ENCODE measurements around the gene TRMT11. TPM values are rescaled to one million over a fixed set of nuclear protein-coding genes. Genes with fewer than 3 reads are reported as not detected.
A peak's percentile ranks its signal among the peaks of the same experiment; 100 is the strongest.

The TRMT11 gene
- total and polyA plus RNA-seq, 2 of the 13 experiments (the other 11 are each of a cell fraction or from before 2014, with no cell fraction given), result 42.2 to 81.9 TPM

GRCh38 chr6:125953502-125953875 is 32.9 kb upstream of the TRMT11 start (continued):
- TF ChIP-seq ZNF740 (CRISPR knock-in tag; IDR thresholded peaks at IDR 0.05) (no peak), KLF13 (CRISPR knock-in tag; IDR thresholded peaks at IDR 0.05) (0 out of 2 replicates have a peak, but pooled peaks have one; percentile 79), ZNF512 (CRISPR knock-in tag; IDR thresholded peaks at IDR 0.05) (no peak), ZSCAN22 (CRISPR knock-in tag; IDR thresholded peaks at IDR 0.05) (no peak), ZNF430 (CRISPR knock-in tag; IDR thresholded peaks at IDR 0.05) (no peak), ASH2L (IDR thresholded peaks at IDR 0.05; ENCODE audit: insufficient read length, low read depth, low read length) (no peak), ZNF546 (CRISPR knock-in tag; conservative IDR thresholded peaks at IDR 0.05) (0 out of 2 replicates have a peak, but pooled peaks have one; percentile 56), ZNF101 (CRISPR knock-in tag; IDR thresholded peaks at IDR 0.05; ENCODE audit: borderline replicate concordance, low read depth) (no peak), CEBPB (IDR thresholded peaks at IDR 0.05; ENCODE audit: borderline replicate concordance, low read depth, low read length) (no peak), ZNF10 (CRISPR knock-in tag; IDR thresholded peaks at IDR 0.05; ENCODE audit: borderline replicate concordance, low read depth) (no peak), ETS1 (CRISPR knock-in tag; IDR thresholded peaks at IDR 0.05) (no peak), POGK (CRISPR knock-in tag; conservative IDR thresholded peaks at IDR 0.05) (no peak), ADNP (CRISPR knock-in tag; IDR thresholded peaks at IDR 0.05) (no peak)
- TF ChIP-seq, protein P1, sequence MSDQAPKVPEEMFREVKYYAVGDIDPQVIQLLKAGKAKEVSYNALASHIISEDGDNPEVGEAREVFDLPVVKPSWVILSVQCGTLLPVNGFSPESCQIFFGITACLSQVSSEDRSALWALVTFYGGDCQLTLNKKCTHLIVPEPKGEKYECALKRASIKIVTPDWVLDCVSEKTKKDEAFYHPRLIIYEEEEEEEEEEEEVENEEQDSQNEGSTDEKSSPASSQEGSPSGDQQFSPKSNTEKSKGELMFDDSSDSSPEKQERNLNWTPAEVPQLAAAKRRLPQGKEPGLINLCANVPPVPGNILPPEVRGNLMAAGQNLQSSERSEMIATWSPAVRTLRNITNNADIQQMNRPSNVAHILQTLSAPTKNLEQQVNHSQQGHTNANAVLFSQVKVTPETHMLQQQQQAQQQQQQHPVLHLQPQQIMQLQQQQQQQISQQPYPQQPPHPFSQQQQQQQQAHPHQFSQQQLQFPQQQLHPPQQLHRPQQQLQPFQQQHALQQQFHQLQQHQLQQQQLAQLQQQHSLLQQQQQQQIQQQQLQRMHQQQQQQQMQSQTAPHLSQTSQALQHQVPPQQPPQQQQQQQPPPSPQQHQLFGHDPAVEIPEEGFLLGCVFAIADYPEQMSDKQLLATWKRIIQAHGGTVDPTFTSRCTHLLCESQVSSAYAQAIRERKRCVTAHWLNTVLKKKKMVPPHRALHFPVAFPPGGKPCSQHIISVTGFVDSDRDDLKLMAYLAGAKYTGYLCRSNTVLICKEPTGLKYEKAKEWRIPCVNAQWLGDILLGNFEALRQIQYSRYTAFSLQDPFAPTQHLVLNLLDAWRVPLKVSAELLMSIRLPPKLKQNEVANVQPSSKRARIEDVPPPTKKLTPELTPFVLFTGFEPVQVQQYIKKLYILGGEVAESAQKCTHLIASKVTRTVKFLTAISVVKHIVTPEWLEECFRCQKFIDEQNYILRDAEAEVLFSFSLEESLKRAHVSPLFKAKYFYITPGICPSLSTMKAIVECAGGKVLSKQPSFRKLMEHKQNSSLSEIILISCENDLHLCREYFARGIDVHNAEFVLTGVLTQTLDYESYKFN (CRISPR knock-in tag; conservative IDR thresholded peaks at IDR 0.05), result peak; percentile 34; the same call in 1 of the 2 replicates
- TF ChIP-seq, protein P2, sequence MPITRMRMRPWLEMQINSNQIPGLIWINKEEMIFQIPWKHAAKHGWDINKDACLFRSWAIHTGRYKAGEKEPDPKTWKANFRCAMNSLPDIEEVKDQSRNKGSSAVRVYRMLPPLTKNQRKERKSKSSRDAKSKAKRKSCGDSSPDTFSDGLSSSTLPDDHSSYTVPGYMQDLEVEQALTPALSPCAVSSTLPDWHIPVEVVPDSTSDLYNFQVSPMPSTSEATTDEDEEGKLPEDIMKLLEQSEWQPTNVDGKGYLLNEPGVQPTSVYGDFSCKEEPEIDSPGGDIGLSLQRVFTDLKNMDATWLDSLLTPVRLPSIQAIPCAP (CRISPR knock-in tag; IDR thresholded peaks at IDR 0.05; ENCODE audit: low read depth), result no peak
- TF ChIP-seq, protein P3, sequence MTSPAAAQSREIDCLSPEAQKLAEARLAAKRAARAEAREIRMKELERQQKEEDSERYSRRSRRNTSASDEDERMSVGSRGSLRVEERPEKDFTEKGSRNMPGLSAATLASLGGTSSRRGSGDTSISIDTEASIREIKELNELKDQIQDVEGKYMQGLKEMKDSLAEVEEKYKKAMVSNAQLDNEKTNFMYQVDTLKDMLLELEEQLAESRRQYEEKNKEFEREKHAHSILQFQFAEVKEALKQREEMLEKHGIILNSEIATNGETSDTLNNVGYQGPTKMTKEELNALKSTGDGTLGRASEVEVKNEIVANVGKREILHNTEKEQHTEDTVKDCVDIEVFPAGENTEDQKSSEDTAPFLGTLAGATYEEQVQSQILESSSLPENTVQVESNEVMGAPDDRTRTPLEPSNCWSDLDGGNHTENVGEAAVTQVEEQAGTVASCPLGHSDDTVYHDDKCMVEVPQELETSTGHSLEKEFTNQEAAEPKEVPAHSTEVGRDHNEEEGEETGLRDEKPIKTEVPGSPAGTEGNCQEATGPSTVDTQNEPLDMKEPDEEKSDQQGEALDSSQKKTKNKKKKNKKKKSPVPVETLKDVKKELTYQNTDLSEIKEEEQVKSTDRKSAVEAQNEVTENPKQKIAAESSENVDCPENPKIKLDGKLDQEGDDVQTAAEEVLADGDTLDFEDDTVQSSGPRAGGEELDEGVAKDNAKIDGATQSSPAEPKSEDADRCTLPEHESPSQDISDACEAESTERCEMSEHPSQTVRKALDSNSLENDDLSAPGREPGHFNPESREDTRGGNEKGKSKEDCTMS (CRISPR knock-in tag; conservative IDR thresholded peaks at IDR 0.05), result no peak

All from HepG2 (cell line).